HG02870 (cell line): ENCODE data around the gene S100PBP.

ENCODE experiments used
- ATAC-seq: cut with Tn5 transposase; IDR thresholded peaks from one replicate; pipeline ENCODE4 v1.9.1; 2021; ENCODE audit warnings: mild to moderate bottlenecking, moderate library complexity; ENCODE audit not compliant: unreplicated experiment

The S100PBP gene

DNA sequence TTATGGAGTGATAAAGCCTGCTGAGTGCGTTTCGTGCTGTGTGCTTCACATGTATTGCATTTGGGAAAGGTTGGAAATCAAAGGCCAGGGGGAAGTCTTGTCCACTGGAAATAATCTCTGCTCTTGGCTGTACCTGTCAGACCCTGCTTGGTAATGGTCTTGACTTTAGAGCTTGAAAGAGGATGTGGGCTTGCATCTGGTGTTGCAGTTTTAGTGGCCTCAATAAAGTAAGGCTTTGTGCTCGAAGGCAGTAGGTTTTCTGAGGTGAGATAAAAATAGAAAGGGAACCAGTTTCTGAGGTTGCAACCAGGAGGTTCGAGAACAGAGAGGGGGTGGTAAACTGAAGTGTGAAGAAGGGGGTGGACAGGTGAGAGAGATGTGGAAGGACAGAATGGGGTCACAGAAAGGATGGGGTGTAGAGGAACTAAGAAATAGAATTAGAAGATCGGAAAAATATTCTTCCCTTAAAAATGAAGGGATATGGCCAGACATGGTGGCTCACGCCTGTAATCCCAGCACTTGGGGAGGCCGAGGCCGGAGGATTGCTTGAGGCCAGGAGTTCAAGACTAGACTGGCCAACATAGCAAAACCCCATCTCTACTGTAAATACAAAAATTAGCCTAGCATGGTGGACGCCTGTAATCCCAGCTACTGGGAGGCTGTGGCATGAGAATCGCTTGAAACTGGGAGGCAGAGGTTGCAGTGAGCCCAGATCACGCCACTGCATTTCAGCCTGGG is 1.5 kb downstream of the S100PBP start:
- peak; percentile 44 for ATAC-seq

GRCh38 chr1:32825181-32825580 is 7.7 kb downstream of the S100PBP start:
- ATAC-seq = no peak

DNA sequence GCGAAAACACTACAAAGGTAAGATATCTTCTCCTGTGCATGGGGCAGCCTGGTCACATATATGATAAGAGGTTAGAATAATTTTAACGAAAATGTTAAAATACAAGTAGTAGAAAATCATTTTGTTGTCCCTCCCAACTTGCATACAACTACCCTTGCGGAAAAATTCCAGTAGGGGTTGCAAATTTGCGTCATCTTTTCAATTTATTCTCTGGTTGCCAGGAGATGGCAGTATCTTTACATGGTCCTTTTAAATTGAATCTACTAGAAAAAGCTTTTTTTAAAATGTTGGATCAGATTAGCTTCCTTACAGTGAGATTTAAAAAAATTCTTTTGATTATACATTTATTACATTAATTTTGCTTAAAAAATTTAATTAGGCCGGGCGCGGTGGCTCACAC is 10.9 kb downstream of the S100PBP start:
- ATAC-seq = no peak

DNA sequence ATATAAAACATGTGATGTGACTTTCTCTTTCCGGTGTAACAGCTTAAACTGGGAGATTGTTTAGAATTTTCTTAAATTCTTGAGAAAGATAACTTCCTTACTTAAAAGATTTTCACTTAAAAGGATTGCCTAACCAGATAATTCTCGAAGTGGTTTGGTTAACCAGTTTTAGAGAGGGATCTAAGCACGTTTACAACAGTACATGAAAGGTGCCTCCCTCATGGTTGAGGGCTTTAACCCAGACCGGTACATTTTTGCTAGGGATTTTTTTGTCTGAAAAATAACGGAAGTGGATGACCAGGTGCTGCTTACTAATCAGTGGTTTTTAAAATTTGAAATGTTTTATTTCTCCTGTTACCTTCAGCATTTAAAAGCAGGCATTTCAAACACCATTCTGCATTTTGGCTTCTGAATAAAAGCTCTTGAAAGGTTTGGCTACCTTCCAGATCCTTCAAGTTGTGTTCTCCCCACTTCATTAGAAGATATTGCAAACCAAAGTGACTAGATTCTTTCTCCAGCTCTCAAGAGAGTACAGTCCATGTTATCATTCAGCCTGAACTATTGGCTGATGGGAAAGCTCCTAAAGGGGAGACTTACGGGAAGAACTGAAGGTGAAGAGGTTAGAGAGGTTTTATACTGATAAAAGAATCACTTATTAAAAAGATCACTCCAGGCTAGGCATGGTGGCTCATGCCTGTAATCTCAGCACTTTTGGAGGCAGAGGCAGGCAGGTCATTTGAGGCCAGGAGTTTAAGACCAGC is 12.8 kb downstream of the S100PBP start:
- no peak for ATAC-seq

DNA sequence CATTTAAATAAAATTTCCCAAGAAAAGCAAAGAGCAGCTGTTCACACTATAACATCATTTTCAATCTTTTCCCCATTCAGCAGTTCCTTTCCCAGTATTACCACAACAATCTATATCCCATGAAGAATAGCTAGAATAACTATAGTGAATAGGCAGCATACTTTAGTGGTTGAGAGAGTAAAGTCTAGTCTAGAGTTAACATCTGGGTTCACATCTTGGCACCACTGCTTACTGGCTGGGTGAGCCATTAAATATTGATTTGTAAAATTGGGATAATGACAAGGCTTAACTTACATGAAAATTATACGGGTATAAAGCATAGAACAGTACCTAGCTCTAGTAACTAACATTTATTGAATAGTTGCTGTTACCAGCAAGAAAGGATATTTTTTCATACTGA is 14.4 kb downstream of the S100PBP start:
- no peak for ATAC-seq

GRCh38 chr1:32848354-32849063 is 31.1 kb downstream of the S100PBP start:
- no peak for ATAC-seq

DNA sequence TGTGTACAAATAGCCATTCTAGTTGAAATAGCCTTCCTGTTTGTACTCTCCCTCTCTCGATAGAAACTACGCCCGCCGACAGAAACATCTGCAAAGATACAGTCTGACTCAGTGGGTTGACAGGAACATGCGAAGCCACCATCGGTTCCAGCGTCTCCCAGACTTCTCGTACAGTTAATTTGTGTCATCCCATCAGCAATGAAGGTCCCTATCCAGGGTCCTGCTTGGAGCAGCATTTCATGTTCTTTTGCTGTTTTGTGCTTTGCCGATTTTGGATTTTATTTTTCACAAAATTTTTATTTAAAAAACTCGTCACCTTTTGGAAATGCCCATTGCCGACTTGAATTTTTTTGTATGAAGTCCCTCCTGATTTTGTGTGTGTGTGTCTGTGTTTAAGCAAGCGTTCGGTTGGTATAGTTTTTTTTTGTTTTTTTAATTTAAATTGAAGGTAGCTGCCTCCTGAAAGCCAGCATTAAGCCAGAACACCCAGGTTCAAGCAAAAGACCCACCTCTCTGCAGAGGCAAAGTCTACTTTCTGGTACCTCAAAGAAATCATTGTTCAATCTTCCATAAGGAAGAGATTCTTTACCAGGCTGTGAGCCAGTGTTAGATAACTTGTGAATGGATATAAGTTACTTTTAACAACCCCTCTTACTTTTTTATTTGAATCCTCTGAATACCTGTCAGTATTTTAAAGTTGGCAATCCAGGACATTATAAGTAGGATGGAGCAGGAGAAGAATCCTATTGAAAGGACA is 38.6 kb downstream of the S100PBP start:
- ATAC-seq = no peak

DNA sequence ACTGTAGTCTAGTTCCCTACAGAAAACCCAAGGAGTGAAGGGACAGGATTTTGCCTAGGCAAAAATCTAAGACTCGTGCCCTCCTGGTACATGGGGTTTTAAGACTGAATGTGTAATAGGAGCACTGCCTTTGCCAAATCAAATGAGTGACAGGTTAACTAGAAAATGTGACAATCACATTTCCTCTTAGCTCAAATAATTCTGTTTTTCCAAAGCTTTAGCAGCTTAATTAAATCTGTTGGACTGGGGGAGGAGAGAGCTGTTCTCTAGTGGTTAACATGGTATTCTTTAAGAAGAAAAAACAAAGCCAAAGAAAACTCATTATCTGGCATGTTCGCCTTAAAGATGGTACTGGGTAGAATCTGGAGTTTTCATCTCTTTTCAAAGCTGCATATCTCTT is 40.7 kb downstream of the S100PBP start:
- ATAC-seq = no peak

- no peak for ATAC-seq
Measured at GRCh38 chr1:32858791-32859190, 41.3 kb downstream of the S100PBP start.

- no peak for ATAC-seq
Measured at GRCh38 chr1:32859915-32860314, 42.5 kb downstream of the S100PBP start.

- ATAC-seq = no peak
Measured at GRCh38 chr1:32860566-32860965, 43.1 kb downstream of the S100PBP start.

DNA sequence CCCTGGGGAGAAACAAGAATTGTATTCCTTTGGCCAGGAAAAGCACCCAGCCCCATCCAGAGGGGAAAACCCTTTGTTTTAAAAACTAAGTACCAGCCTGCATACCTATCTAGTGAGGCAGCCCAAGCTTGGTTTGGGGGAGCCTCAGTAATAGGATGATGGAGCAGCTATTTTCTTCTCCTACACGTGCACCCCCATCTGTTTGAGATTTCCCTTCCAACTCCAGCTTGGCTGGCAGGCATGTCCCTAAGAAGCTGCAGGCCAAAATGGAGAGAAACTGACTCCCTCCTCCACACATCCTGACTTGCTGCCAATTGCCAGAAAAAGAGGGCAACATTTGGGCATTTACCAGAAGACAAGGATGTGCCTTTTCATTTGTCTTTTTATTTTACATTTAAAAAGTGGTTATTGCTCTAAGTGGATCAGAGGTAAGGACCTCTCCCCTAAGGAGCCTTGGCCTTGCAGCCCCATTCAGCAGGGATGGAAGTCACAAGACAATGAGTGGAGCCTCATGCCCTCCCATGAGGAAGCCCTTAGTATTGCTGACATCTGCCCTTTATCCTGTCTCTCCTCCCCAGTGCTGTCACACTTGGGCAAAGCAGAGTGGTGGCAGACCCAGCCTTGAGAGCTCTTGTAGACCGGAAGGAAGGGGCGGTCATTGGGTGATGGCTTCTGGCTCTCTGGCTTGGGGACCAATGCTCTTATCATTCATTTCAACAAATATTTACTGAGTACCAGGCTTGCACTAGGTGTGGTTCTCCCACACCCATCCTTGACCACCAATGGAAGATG is 44.6 kb downstream of the S100PBP start:
- no peak for ATAC-seq

DNA sequence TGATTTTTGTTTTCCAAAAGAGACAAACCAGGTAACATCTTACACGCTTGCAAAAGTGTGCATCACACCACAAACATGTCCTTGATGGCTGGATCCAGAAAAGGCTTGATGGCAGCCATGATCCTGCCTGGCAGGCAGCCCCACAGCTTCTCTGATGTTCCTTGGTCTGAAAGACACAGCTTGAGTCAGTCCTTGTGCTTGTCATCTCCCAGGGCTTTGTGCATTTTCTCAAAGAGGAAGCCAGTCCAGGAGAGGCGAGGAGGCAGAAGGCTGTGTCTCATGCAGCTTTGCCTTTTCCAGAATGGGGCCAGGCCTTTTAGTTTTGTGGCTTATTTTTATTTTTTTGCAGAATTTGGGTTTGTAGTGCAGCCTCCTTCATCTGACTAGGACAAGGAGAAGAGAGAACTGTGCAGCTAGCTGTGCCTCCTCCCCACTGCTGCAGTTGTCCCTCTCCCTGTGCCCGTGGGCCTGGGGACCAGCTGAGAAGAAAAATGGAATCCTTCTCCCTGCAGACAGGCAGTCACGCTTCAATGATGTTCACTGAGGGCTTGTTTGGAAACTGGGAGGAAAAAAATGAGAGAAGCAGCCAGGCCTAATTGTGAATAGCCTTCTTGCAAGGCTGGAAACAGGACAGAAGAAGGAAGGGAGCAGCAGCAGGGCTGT is 45.9 kb downstream of the S100PBP start:
- ATAC-seq = no peak

DNA sequence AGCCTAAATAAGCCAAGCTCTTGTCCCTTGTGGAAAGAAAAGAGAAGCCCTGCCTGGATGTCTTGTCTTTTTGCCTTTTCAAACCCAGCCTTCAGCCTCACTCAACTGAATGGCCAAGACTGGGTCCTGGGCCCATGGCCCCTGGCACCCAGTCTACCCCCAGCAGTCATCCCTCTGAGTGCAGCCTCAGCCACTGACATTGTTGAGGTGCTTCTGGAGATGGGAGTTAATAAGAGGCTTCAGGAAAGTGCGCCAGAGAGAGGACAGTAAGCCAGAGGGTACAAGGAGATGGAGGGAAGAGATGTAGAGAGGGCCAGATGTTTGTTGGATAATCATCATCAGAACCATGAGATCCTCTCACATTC is 46.4 kb downstream of the S100PBP start:
- no peak for ATAC-seq

DNA sequence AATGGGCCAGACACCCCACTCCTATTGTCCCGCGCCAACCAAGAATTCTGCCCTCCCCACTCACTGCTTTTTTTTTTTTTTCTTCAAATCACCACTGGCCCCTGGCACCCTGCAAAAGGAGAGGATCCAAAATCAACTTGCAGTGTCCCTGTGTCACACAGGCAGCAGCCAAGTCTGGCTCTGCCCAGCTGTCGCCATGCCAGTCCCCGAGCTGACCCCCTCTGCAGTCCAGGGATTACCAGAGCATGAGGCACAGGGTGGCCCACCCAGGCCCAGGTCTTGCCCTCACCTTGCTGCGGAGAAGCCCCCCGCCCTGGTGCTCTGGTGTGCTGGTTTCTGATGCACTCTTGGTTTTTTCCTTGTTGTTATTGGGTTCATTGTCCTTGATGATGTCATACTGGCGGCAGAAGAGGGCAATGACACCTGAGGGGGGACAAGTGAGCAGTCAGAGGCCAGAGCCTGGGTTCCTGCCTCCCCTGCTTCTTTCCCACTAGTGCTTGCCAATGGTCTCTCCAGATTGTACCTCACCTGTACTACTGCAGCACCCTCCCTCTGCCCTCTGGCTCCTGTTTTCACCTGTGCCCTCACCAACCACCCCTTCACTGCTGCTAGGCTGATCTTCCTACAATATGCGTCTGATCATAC is 47.0 kb downstream of the S100PBP start:
- ATAC-seq = no peak

DNA sequence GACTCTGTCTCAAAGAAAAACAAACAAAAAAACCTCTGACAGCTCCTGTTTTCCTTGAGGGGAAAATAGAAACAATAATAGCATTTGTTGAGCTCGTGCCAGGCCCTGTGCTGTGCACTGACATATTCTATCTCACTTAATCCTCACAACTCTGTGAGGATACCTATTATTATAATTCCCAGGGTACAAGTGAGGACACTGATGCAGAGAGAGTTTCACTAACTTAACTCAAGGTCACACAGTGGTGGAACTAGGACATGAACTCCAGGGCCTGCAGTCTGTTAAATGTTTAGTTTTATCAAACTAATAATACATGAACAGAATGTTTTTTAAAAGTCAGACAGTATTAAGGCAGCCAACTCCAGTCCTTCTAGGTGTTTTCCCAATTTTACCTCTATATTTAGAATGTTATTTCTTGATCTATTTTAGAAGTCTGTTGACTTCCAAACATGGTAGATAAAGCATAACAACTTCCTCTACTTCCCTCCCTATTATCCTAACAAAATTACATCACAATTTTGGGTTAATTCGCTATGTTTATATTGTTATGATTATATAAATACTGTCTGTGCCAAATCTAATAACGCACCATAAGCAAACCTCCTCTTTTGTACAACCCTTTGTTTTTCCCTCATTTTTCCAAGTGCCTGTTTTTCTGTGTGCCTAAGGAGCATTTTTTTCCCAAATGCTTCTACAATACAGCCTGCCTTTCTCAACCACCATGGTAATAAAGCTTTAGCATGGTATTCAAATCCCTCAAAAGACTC is 48.4 kb downstream of the S100PBP start:
- ATAC-seq = no peak

- no peak for ATAC-seq
Measured at GRCh38 chr1:32867151-32867550, 49.7 kb downstream of the S100PBP start.

DNA sequence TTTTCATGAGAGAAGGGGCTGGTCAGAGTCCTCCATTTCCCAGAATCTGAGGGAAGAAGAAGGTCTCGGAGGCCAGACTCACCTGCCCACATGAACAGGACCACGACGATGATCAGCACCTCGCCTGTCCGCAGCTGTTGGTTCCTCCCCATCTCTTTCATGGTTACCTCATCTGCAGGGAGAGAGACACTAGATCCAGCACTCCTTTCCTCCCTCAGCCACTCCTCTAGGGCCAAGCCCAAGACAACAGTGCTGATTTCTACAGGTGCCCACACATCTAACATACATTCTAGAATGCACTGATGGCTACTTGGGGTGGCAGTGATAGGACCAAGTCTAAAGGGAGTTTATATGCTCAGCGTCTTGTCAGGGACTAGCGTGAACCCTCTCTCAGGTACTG is 50.2 kb downstream of the S100PBP start:
- no peak for ATAC-seq

- no peak for ATAC-seq
Measured at GRCh38 chr1:32868085-32868484, 50.6 kb downstream of the S100PBP start.
